ENCODE results near the gene CACHD1.
"Not testable (repeated sequence)": the region's sequence is repeated elsewhere in the genome, so short reads cannot be mapped to it uniquely, and the experiment has no call there.

The CACHD1 gene

DNA sequence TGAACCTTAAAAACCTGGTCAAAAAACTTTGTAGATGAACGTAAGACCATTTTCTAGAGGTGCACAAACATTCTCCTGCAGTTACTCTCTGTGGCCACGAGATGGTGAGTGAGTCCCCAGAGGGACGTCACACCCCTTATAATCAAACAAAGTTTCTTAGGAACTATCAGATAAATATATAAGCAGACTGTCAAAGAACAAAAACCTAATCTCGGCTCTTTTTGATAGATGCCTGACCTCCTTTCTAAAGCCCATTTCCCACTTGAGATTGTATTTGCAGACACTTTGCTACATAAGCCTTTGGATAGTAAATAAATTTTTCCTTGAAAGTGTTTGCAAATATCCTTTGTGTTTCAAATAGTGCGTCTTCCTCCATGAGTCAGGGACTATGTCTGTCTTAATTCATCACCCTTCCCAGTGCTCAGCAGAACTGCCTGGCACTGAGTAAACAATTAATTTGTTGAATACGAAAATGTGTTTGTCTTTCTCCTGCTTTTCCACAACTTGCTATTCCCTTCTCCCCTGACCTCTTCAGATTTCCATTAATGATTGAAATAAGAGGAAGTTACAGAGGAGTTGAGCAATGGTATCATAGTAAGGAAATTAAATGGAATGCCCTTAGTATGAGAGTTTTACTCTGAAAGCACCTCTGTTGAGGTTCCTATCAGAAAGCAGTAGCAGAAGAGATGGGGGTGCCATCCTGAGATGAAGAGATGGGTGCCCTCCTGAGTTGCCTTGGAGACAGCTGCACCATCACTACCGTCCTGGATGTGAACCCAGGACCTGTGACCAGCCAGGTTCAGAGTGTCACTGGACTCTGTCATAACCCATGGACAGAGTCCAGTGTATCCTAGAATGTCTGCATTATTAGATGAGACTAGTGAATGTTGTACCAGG lies 217.1 kb downstream of the CACHD1 start:
- DNase-seq (ENCODE audit: extremely low read depth in 1 of 2, low read depth in 1 of 2): no peak

- DNase-seq (ENCODE audit: extremely low read depth in 1 of 2, low read depth in 1 of 2): no peak
Observed at GRCh38 chr1:64687725-64688327, 217.9 kb downstream of the CACHD1 start.

GRCh38 chr1:64691626-64692025 lies 221.7 kb downstream of the CACHD1 start:
- DNase-seq (ENCODE audit: extremely low read depth in 1 of 2, low read depth in 1 of 2): no peak

GRCh38 chr1:64692911-64693310 lies 223.0 kb downstream of the CACHD1 start:
- DNase-seq (ENCODE audit: extremely low read depth in 1 of 2, low read depth in 1 of 2): no peak

- no peak for DNase-seq (ENCODE audit: extremely low read depth in 1 of 2, low read depth in 1 of 2)
Observed at GRCh38 chr1:64693406-64693805, 223.5 kb downstream of the CACHD1 start.

DNA sequence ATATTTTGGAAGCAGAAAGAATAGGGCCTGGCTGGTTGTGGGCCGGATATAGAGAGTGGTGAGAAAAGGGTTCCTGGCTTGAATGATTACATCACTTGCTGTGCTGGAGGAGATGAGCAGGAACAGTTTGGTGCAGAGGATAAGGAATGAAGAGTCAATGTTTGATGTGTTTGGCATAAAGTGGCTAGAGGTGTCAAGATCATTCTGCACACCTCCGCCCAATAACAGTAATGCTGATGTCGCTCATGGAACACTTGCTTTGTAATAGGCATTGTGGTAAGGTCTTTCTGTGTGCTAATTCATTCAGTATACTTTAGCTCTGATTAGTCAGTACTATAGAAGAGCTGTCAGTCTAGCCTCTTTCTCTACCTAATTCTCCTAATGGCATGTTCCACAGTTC lies 226.9 kb downstream of the CACHD1 start:
- DNase-seq (ENCODE audit: extremely low read depth in 1 of 2, low read depth in 1 of 2): no peak

DNA sequence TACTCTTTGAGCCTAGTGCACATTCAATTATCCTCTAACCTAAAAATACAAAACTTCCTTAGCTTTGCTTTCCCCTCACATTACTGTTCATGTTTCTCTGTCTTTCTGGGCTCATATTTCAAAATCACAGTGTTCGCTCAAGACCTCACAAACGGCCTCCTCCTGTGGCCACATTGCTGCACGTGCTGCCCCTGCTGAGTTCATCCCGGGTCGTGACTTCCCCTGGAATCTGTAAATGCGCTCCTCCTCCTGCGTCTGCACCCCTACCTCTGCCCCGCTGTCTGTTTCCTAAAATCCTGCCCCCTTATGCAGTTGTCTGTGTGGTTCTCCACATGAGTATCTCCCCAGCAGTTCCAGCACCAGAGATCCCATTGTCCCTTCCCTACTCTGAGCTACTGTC lies 229.4 kb downstream of the CACHD1 start:
- DNase-seq (ENCODE audit: extremely low read depth in 1 of 2, low read depth in 1 of 2): no peak

- DNase-seq (ENCODE audit: extremely low read depth in 1 of 2, low read depth in 1 of 2): no peak
Observed at GRCh38 chr1:64701071-64701470, 231.1 kb downstream of the CACHD1 start.

DNA sequence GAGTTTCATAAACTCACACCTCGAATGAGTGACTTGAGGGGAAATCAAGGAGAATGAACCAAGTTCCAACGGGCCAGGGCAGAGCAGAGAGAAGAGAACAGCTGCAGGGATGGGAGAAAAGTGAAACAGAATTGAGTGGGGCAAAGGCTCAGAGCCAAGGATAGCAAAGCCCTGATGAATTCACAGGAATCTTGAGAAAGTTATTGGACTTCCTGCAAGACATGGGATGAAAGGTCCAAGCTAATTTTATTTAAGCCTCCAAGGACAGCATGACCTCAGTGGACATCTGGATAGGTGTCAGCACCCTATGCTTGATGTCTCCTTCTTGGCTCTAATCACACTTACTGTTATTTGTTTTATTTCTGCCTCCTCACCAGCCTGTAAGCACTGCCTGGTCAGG lies 232.0 kb downstream of the CACHD1 start:
- DNase-seq (ENCODE audit: extremely low read depth in 1 of 2, low read depth in 1 of 2): no peak

- not testable (repeated sequence) for DNase-seq (ENCODE audit: extremely low read depth in 1 of 2, low read depth in 1 of 2)
Observed at GRCh38 chr1:64702670-64703069, 232.7 kb downstream of the CACHD1 start.

DNA sequence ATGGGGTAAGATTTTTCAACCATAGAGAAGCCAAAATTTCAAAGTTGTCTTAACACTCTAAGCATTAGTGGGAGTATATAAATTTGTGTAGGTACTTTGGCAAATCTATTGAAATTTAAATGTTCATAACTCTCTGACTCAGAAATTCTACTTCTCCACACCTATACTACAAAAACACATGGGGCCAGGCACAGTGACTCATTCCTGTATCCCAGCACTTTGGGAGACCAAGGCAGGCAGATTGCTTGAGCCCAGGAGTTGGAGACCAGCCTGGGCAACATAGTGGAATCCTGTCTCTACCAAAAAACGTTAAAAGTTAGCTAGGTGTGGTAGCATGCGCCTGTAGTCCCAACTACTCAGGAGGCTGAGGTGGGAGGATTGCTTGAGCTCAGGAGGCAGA lies 233.7 kb downstream of the CACHD1 start:
- no peak for DNase-seq (ENCODE audit: extremely low read depth in 1 of 2, low read depth in 1 of 2)

- no peak for DNase-seq (ENCODE audit: extremely low read depth in 1 of 2, low read depth in 1 of 2)
Observed at GRCh38 chr1:64705591-64705990, 235.7 kb downstream of the CACHD1 start.

DNA sequence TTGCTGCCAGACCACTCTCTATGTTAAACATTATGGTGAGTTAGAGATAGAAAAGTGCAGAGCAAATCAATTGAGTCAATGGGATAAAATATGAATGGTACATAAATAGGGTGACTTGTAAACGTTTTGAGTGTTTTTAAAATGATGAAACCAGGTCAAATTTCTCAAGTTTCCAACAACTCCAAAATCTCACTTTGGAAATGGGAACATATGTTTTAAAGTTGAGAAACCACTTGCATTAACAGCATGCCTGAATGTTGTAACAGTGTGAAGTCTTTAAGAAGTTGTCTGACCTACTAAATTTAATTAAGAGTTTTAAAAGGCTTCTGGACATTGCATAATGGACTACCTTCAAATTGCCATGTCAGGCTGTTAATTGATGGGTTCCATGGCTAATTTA lies 241.3 kb downstream of the CACHD1 start:
- DNase-seq (ENCODE audit: extremely low read depth in 1 of 2, low read depth in 1 of 2): no peak

- no peak for DNase-seq (ENCODE audit: extremely low read depth in 1 of 2, low read depth in 1 of 2)
Observed at GRCh38 chr1:64712049-64712448, 242.1 kb downstream of the CACHD1 start.

DNA sequence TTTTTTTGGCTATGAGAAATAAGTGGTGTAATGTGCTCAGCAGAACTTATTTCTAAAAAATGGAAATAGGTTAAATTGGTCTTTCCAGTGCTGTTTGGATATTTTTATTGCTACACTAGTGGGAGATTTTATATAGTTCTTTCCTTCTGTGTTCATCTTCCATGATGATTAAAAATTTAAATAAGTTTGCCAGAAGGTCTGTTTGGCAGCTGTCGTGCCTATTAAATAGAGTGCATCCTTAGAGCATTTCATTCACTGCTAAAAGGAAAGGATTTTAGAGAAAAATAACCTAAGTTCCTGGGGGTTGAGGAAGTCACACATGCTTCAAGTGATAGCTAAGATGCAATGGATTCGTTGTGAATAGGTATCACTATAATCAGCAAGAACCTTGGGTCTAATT lies 245.3 kb downstream of the CACHD1 start:
- DNase-seq (ENCODE audit: extremely low read depth in 1 of 2, low read depth in 1 of 2): no peak

DNA sequence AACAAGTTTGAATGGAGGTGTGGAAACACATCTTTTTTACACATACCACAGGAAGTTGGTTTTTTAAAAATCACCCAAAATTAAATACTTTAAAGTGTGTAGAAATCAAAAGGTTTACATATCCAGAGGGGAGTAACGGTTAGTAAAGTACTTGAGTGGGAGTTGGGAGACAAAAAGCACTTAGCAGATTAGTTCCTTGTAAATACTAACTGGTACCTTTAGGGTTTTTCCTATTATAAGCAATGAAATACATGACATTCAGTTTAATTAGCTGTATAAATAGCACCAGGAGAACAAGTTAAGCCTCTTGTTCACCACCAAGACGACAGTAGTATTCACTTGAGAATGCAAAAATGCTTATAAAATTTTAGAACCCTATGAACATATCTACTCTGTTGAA lies 251.2 kb downstream of the CACHD1 start:
- no peak for DNase-seq (ENCODE audit: extremely low read depth in 1 of 2, low read depth in 1 of 2)

DNA sequence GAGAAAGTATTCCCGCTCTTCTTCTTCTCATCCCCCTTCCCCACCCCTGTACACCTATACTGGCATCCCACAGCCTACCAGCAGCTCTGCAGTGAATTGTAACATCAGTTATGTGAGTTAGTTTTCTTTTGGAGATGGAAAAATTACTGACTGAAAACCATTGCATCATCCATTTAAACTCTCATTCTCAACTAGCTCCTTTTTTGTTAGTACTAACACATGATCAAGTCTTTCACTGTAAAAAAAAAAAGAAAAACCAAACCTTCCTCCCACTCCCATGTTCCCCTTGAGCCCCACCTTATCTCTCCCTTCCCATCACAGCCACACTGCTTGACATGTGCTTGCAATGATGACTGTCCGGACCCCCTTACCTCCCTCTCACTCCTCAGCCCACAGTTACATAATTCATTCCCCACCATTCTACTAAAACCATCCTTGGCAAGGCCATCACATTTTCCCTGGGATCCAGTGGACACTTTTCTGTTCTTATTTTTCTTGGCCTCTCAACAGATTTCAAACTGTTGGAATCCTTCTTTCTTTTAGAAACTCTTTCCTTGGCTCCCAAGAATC lies 251.7 kb downstream of the CACHD1 start:
- DNase-seq (ENCODE audit: extremely low read depth in 1 of 2, low read depth in 1 of 2): no peak

- DNase-seq (ENCODE audit: extremely low read depth in 1 of 2, low read depth in 1 of 2): no peak
Observed at GRCh38 chr1:64727861-64728260, 257.9 kb downstream of the CACHD1 start.

DNA sequence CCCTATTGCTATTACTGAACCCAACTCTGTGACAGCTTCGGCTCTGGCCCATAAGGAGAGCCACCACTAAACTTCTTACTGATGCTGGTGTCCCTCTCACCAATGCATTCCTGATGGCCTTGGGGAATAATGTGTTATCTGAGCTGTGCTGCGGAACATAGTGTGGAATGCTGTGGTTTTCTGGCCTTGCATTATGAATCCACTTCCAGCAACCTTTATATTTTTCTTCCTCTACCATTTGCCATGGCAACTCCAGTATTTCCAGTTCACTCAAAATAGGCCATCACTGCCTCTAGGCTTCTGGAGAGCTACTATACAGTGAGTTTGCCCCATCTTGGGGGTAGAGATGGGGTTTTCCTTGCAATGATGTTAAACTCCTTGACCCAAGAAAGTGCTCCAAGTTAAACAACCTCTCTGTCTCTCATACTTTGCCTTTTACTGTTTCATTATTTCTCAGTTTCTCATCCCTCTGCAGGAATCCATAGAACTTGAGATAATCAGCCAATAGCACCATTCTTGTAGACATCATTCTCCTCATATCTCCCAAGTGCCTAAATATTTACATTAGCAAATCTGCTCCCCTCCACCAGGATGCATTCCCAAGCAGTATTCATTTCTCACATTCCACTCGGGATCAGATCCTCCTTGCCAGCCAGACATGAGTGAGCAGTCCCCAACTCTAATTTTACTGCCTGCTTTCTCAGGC lies 263.8 kb downstream of the CACHD1 start:
- no peak for DNase-seq (ENCODE audit: extremely low read depth in 1 of 2, low read depth in 1 of 2)

DNA sequence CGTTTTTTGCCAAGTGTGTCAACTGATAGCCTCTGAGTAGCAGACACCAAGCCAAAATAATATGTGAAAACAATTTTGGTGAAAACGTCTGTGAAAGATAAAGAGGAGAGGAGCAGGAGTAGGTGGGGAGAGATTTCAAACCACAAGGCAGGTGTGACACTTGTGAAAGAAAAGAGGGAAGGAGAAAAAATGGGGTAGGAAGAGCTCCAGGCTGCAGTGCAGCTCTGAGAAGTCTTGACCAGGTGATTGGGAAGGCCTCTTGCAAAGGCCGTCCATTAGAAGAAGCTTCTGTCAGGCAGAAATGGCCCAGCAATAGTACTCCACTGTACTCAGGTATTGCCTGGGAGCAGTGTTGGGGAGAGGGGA lies 264.3 kb downstream of the CACHD1 start:
- DNase-seq (ENCODE audit: extremely low read depth in 1 of 2, low read depth in 1 of 2): no peak

GRCh38 chr1:64740687-64741086 lies 270.8 kb downstream of the CACHD1 start:
- not testable (repeated sequence) for DNase-seq (ENCODE audit: extremely low read depth in 1 of 2, low read depth in 1 of 2)
